ENCODE data around the gene POU3F2.

POU3F2 gene

DNA sequence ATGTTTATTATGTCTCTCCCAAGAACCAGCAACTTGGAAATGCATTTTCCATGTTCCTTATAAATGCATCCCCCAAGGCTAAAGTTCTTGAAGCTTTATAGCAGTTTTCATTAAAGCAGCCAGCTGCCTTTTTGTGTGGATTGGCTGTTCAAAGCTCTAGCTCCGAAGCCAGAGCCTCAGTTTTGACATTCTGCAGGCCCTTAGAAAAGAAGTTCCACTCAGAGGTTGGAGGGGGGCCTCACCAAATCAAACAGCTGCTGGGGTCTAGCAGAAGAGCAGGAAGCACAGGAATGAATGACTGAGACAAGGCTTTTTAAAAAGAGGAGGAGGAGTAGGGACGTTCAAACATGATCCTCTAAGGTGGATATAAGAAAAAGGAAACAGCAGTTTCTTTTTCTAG, 4.2 kb upstream of the POU3F2 start:
- no peak for DNase-seq (ENCODE audit: low read depth in 3 of 3, low spot score in 1 of 3)

DNA sequence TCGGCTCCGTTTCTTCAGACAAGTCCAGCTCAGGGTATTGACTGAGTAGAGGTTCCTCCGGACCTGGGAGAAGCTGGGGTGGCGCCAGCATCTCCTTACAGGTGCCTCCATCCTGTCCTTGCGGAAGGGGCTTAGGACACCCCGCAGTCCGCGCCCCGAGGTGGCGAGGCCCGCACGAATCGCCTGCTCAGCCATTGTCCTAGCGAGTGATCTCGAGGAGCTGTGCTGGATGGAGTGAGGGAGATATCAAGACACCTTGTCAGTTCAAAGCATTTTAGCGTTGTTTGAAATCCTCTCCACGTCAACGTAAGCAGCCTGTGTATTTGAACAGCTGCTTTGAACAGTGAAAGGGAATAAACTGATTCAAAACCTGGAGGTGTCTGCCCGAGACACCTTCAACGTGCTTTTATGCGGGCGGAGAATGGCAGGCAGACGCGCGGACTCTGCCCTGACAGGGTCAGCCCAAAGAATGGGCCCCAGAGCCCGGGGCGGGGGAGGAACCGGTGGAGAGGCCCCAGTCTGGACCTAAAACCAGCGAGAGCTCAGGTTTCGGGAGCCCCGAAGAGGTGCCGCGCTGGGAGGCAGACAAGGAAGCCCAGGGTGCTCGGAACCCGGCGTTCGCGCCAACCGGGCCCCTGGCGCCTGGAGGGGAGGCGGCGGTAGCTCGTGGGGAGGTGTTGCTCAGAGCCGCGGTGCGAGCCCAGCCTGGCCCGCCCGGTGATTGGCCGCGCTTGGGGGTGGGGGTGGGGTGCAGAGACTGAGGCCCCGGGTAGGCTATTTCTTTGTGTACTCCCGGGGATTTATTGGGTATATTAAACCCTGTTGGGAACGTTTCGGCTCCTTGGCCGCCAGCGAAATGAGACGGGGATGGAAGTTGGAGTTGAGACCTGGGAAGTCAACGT, 3.1 kb upstream of the POU3F2 start:
- no peak for DNase-seq (ENCODE audit: low read depth in 3 of 3, low spot score in 1 of 3)

DNA sequence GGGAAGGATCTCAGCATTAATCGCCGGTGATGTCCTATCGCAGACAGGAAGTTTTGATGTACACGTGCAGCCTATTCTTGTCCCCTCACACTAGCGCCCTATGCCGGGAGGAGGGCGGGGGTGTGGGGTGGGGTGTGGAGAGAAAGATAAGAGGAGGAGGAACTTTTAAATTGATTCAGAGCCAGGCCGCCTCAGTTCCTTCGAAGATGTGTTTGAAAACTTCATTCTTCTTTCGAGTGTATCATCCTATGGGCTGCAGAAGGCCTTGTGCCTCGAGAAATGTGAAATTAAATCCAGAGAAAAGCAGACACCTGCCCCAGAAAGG, 2.5 kb upstream of the POU3F2 start:
- DNase-seq (ENCODE audit: low read depth in 3 of 3, low spot score in 1 of 3), result no peak

DNA sequence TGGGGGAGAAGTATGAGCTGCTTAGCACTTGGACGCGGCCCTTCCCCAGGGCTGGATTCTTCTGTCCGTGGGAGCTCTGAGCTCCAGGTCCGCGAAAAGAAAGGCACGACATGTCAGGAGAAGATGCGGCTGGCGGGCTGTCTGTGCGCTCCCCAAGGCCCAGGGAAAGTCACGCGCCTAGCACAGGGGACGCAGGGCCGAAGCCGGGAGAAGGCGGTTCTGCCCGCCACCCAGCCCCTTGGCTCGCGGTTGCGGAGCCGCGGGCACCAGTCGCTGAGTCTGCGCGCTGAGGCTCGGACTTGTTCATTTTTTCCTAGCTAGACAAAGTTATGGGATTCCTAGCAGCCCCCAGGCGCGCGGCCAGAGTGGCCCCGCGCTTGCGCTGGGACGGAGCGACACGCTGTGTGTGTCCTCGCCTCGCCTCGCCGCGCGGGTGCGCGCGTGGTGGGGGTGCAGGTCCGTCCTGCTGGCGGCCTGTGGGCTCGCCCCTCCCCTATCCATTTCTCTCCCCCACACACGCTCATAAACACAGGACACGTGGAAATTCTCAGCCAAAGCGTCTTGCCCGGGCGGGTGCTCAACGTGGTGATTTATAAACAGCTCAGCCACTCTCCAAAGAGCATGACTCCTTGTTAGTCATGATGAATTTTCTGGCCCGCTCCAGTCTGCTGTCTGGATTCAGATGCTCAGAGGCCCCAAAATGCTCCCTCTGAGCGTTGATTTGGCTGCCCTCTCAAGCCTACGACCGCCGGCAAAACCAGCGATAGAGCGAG, 1.9 kb upstream of the POU3F2 start:
- DNase-seq (ENCODE audit: low read depth in 3 of 3, low spot score in 1 of 3), result no peak

DNA sequence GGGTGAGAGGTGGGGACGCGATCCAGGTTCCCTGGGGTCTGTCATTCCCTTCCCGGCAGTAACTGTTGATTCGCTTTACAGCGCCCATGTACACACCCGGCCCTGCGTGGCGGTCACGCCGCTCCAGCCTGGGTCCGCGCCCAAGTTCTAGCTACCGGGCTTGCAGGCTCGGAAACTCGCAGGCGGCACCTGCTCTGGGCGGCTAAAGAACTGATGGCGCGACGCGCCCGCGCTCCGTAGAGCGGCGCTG, 1.4 kb upstream of the POU3F2 start:
- no peak for DNase-seq (ENCODE audit: low read depth in 3 of 3, low spot score in 1 of 3)

DNA sequence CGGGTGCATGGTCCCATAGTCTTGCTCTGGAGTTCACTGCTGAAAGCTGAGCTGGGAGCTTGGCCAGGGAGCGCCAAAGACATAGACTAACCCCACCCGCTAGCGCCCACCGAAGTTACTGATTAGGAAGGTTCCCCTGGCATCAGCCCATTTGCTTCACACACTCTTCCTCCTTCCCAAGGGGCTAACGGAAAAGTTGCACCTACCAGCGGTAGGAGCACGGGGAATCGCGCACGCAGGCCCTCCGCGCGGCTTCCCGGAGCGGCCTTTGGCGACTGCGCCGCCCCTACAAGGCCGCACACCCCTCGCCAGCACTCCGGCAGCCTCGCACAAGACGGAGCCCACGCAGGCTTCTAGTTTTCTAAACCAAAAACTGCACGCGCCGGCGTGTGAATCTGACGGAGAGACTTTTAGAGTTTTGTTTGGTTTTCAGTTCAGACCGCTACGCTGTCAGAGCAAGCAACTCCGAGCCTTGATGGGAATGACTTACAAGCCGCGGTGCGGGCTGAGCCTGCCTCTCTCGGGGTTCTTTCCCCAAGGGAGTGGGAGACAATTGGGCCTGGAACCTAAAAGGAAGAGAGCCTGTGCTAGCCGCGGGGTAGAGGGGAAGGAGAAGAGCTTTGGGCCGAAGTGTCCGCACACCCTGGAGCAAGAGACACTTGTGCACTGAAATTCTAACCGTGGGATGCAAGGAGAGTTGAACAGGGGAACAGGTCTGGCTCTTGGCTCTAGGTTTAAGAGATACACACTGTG, 891 bp upstream of the POU3F2 start:
- no peak for DNase-seq (ENCODE audit: low read depth in 3 of 3, low spot score in 1 of 3)

DNA sequence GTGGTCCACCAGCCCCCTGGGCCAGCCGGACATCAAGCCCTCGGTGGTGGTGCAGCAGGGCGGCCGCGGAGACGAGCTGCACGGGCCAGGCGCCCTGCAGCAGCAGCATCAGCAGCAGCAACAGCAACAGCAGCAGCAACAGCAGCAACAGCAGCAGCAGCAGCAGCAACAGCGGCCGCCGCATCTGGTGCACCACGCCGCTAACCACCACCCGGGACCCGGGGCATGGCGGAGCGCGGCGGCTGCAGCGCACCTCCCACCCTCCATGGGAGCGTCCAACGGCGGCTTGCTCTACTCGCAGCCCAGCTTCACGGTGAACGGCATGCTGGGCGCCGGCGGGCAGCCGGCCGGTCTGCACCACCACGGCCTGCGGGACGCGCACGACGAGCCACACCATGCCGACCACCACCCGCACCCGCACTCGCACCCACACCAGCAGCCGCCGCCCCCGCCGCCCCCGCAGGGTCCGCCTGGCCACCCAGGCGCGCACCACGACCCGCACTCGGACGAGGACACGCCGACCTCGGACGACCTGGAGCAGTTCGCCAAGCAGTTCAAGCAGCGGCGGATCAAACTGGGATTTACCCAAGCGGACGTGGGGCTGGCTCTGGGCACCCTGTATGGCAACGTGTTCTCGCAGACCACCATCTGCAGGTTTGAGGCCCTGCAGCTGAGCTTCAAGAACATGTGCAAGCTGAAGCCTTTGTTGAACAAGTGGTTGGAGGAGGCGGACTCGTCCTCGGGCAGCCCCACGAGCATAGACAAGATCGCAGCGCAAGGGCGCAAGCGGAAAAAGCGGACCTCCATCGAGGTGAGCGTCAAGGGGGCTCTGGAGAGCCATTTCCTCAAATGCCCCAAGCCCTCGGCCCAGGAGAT, 1.0 kb downstream of the POU3F2 start:
- no peak for DNase-seq (ENCODE audit: low read depth in 3 of 3, low spot score in 1 of 3)

DNA sequence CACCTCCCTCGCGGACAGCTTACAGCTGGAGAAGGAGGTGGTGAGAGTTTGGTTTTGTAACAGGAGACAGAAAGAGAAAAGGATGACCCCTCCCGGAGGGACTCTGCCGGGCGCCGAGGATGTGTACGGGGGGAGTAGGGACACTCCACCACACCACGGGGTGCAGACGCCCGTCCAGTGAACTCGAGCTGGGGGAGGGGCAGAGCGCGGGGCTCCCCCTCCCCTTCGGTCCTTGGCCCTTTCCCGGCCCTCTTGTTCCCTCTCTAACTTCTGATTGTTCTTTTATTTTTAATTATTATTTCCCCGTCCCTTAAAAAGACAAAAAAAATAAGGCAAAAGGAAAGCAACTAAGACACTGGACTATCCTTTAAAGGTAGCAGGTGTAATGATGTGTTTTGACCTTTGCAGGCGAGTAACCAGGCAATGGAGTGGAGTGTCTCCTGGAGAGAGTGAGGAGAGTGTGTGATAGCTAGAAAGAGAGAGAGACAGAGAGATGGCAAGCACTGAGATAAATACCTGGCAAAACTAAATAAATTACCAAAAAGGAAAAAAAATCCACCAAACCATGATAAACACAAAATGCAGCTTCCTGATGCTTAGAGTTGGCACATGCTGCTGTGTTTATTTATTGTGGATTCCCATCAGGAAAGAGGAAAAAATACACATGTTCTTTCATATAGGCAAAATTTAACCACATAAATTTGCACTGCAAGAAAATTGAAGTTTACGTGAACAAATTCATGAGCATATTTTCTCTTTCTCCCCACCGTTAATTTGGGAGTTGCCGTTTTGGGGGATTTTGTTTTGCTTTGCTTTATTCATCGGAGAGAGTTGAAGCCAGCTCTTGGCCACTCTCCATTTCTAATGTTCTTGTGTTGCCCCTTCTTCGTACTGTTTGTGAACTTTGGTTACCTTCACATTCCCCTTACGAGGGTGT, 1.9 kb downstream of the POU3F2 start:
- no peak for DNase-seq (ENCODE audit: low read depth in 3 of 3, low spot score in 1 of 3)

DNA sequence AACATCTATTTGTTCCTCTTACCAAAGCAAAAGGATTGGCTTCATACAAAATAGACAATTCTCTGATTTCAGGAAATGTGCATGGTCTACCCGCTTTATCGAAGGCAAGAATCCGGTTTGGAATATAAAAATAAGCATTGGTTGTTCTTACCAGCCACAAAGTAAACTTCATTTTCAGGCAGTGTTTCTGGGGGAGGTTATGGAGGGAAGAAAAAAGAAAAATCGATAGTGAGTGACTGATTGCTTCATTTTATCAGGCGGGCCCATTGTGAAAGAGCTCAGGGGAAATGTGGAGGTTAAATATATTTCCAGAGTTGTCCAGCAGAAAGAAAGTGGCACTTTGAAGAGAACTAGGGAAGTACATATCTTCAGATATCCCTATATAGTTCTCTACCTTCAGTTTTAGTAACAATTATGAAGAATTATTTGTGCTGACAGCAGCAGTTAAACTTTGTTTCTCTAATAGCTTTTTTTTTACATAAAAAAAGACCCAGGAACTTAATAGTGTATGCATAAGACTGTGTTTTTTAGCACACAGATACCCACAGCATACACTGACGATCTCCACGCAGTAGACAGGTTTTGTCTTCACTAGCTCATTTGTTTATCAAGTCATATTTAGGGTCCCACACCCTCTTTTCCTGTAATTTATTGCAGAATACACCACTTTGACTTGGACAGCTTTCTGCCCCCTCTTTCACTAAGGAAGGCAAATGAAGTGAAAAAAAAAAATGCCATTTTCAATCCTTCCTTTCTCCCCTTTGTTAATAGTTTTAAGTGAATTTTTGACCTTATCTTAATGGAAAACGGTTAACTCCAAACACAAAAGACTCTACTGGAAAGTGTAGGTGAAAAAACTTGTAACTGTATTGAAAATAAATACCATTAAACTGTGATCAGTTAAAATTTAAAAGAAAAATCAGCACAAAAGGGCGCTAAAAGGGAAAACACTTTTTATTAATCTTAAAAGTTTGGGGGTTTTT, 2.9 kb downstream of the POU3F2 start:
- DNase-seq (ENCODE audit: low read depth in 3 of 3, low spot score in 1 of 3), result no peak

DNA sequence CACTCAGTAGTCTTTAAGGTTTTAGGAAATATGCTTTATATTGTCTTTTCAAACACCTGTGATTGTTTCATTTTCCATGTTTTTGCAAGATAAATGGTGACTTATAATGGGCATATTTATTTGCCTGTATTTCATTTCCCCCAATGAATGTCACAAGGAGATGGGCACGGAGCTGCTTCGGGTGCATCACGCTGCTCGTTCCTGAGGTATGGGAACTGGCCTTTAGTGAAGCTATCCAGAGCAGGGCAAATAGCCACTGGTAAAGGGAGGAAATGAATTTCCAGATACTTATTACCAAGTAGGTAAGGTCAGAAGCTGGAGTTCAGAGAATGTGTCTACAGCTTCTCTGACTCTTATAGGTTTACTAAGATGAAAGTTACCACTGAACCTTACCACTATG, 3.7 kb downstream of the POU3F2 start:
- no peak for DNase-seq (ENCODE audit: low read depth in 3 of 3, low spot score in 1 of 3)

DNA sequence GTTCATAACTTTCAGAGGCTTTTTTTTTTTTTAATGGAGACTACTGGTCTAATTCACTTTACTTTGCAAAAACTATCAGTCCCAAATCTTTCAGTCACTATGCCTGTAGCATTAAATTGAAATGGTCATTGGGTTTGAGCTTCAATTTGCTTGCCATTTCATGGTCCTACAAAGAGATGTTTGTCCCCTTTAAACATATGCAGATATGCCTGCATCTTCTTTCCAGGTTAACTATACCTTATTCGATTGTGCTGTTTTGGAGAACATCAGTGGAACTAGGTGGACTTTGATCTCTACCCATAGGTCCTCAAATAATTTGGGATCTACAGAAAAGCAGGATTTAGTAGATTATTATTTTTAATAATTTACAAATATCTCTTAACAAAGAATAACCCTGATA, 4.6 kb downstream of the POU3F2 start:
- no peak for DNase-seq (ENCODE audit: low read depth in 3 of 3, low spot score in 1 of 3)

DNA sequence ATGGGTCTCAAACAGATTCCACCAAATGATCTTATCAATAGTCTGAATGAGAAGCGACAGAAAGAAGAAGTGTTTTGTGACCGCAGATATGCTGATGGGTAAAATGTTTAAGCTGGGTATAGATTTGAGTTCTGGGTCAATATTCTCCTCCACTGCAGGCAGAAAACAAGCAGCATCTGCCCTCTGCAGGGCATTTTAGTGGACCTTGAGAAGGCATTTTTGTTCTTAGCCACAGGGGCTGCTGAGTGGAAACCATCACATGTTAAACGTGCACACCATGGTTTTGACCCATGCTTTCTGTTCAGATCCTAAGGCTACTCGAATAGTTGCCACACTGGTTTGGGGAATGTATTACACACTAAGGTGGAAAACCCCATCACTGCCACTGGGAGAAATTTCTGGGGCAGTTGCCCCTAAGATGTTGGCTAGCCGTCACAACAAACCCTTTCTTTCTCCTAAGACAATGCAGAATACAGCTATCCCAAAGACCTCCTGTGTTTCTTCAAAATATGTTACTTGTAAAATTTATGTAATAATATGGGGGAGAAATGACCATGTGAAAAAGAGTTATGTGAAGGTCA, 5.5 kb downstream of the POU3F2 start:
- DNase-seq (ENCODE audit: low read depth in 3 of 3, low spot score in 1 of 3), result no peak

DNA sequence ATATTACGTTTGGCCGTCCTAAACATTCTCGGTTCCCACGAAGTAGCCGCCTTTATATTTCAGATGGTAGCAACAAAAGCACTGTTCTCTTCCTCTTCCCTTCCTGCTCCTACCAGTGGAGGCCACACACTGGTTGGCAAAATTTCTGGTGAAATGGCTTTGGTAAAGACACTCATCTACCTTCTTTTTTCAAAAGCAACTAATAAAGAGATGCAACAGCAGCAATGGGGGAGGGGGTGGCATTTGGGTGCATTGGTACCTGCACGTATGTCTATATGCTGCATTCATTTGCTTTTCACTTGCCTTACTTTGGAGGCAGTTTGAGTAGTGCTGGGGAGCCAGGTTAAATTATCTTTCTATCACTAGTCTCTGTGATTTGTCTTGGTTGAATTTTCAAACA, 6.0 kb downstream of the POU3F2 start:
- DNase-seq (ENCODE audit: low read depth in 3 of 3, low spot score in 1 of 3), result no peak

DNA sequence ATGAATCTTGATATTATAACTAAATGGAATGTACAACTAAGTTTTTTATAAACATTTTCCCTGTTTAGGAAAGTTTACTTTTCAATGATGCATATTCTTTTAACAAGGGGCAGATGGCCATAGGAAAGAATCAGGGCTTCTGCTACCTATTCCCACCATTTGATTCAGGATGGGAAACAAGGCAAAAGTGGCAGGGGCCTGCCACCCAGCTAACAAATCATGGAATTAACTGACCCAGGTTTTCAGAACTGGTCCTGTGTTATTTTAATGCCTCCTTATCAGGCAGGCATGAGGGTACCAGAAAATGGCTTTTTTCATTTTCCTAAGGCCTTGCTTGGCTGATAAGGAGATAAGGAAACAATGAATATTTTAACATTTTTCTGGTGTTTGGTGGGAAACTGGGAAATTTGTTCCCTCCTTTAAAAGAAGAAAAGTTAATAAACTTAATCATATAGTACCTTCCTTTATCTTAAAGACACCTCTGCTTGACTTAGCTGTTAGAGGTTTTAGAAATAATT, 6.7 kb downstream of the POU3F2 start:
- no peak for DNase-seq (ENCODE audit: low read depth in 3 of 3, low spot score in 1 of 3)

DNA sequence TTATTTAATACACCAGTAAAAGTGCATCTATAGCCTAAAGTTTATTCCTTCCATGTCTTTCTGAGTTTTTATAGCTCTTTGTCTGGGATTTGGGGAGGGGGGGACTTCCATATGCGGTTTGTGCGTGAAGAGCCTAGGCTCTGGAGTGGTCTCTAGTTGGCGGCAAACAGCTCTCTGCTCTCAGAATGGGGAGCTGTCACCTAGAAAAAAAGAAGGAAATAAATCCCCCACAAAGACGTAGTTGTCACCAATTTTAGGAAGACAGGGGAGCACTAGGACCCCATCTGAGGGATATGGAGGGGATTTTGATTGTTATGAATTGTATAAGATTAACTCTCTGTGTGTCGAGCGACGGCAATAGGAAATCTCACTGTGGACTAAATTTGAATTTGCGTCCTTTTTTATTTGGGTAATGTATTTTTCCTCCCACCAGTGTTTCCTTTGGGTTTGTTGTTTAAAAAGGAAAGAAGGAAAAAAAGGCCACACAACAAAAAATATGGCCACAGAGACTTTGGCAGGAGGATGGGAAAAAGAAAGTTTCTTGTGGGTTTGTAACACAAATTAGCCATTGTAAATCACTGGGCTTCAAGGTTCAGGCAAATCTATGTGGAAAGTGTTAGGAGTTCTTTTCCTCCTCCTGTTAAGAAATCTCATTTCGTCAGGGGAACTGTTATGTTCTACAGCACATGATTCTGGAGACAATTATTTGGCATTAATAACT, 7.4 kb downstream of the POU3F2 start:
- DNase-seq (ENCODE audit: low read depth in 3 of 3, low spot score in 1 of 3), result no peak

DNA sequence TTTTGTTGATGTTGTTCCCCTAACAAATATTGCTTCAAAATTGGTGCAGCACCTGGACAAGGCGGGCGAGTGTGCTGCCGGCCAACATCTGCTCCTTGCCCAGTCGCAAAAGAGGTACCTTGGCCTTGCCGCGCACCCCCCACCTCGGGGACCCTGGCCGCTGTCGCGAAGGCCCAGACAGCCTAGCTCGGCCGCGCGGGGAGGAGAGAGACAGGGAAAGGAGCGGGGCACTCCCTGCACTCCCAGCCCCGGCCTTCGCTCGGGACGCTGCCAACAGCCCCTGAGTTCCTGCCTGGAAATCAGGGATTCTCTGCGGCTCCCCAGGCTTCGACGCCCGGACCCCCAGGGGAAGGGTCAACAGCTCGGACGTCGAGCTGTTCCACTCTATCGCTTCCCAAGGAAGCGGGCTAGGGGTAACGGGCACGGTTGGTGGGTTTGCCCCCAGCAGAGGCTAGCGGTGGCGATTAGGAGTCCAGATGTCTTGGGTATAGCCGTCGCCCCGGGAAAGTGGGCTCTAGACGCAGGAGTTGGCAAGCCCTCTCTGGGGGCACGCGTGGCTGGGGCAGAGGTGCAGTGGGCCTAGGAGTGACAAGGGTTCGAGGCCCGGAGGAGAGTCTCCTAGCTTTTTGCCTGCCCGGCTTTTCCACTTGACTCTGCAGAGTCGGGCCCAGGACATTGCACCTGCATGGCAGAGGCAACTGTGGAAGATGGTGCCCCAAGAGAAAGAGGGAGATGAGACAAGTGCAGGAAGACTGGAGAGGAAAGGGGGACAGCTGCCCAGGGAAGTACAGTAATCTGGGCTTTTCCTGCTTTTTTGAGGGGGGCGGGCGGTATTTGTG, 8.2 kb downstream of the POU3F2 start:
- no peak for DNase-seq (ENCODE audit: low read depth in 3 of 3, low spot score in 1 of 3)

Data from stimulated activated CD4-positive, alpha-beta T cell treated with anti-CD3 and anti-CD28 coated beads, TNF-alpha, amount 100 ng/mL, for 1 hour (primary cell).